Body of pancreas (tissue), 4 donors: ENCODE data around the gene RXRA.

ENCODE experiments used
- POLR2A ChIP-seq, 3 donors: fragments of 450-650 bp; IDR thresholded peaks; one replicate each; pipeline ENCODE4 v1.6.1; 2016; ENCODE audit warnings: antibody characterized with exemption in 3 of 3, mild to moderate bottlenecking in 2 of 3
- TF ChIP-seq, protein P1 (sequence below), 7 experiments: fragments of 450-650 bp in 4 of 7; fragments of 200-600 bp in 3 of 7; sonication (generic) in 3 of 7; IDR thresholded peaks; one replicate each; pipeline ENCODE4 v1.5.1; 2016 to 2019; ENCODE audit warnings: antibody characterized with exemption in 7 of 7

GRCh38 chr9:134283692-134284265 lies 42.5 kb upstream of the RXRA start:
- TF ChIP-seq, protein P1, sequence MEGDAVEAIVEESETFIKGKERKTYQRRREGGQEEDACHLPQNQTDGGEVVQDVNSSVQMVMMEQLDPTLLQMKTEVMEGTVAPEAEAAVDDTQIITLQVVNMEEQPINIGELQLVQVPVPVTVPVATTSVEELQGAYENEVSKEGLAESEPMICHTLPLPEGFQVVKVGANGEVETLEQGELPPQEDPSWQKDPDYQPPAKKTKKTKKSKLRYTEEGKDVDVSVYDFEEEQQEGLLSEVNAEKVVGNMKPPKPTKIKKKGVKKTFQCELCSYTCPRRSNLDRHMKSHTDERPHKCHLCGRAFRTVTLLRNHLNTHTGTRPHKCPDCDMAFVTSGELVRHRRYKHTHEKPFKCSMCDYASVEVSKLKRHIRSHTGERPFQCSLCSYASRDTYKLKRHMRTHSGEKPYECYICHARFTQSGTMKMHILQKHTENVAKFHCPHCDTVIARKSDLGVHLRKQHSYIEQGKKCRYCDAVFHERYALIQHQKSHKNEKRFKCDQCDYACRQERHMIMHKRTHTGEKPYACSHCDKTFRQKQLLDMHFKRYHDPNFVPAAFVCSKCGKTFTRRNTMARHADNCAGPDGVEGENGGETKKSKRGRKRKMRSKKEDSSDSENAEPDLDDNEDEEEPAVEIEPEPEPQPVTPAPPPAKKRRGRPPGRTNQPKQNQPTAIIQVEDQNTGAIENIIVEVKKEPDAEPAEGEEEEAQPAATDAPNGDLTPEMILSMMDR (IDR thresholded peaks at IDR 0.05), result no peak
- TF ChIP-seq POLR2A (IDR thresholded peaks at IDR 0.05), result no peak
